Loucy (cell line): ENCODE results near the gene LYSET.

Experiments used
- H2AFZ ChIP-seq: fragments of 200-600 bp; sonication (generic); 2 replicates; pipeline ENCODE4 v1.6.0; 2016; ENCODE audit warnings: antibody characterized with exemption, mild to moderate bottlenecking, low read length, moderate library complexity
- H3F3A ChIP-seq: fragments of 200-600 bp; 2 replicates; pipeline ENCODE4 v1.6.0; 2016; ENCODE audit warnings: antibody characterized with exemption, low read depth, mild to moderate bottlenecking
- H3K27me3 ChIP-seq: fragments of 200-600 bp; sonication (generic); 2 replicates; pipeline ENCODE4 v1.6.1; 2014; ENCODE audit warnings: low read length, mild to moderate bottlenecking; ENCODE audit not compliant: insufficient read depth, poor library complexity, severe bottlenecking
- H3K36me3 ChIP-seq: fragments of 200-600 bp; sonication (generic); 2 replicates; pipeline ENCODE4 v1.6.1; 2016; ENCODE audit warnings: low read length; ENCODE audit not compliant: insufficient read depth
- H3K4me1 ChIP-seq: fragments of 200-600 bp; sonication (generic); 2 replicates; pipeline ENCODE4 v1.5.1; 2014; ENCODE audit warnings: low read length, mild to moderate bottlenecking; ENCODE audit not compliant: insufficient read depth, poor library complexity, severe bottlenecking
- H3K4me2 ChIP-seq: fragments of 200-600 bp; sonication (generic); 2 replicates; pipeline ENCODE4 v1.6.0; 2014; ENCODE audit warnings: antibody characterized with exemption, low read length, low read depth, mild to moderate bottlenecking; ENCODE audit not compliant: poor library complexity, severe bottlenecking
- H3K4me3 ChIP-seq: fragments of 200-600 bp; sonication (generic); 2 replicates; pipeline ENCODE4 v1.5.1; 2014; ENCODE audit warnings: low read length, mild to moderate bottlenecking, mixed read lengths; ENCODE audit not compliant: poor library complexity, severe bottlenecking
- H3K79me2 ChIP-seq: fragments of 200-600 bp; sonication (generic); 2 replicates; pipeline ENCODE4 v1.6.1; 2014; ENCODE audit warnings: low read length; ENCODE audit not compliant: insufficient read depth
- H3K9ac ChIP-seq: fragments of 200-600 bp; sonication (generic); 2 replicates; pipeline ENCODE4 v1.6.0; 2014; ENCODE audit warnings: mild to moderate bottlenecking, low read depth, low read length, moderate library complexity; ENCODE audit not compliant: poor library complexity, severe bottlenecking
- H3K9me2 ChIP-seq: fragments of 200-600 bp; sonication (generic); replicated peaks from 2 replicates; pipeline ENCODE4 v1.6.1; 2016; ENCODE audit warnings: low read depth, low read length, mixed read lengths
- H3K9me3 ChIP-seq: fragments of 200-600 bp; sonication (generic); 2 replicates; pipeline ENCODE4 v1.6.1; 2014; ENCODE audit warnings: mild to moderate bottlenecking, antibody characterized with exemption, low read length, low read depth; ENCODE audit not compliant: insufficient read depth
- H4K20me1 ChIP-seq: fragments of 200-600 bp; sonication (generic); 2 replicates; pipeline ENCODE4 v1.6.0; 2014; ENCODE audit warnings: antibody characterized with exemption, low read length, mild to moderate bottlenecking; ENCODE audit not compliant: insufficient read depth, poor library complexity, severe bottlenecking
- EZH2phosphoT487 ChIP-seq: fragments of 200-600 bp; IDR thresholded peaks from 2 replicates; pipeline ENCODE4 v1.6.1; 2018; ENCODE audit warnings: antibody characterized with exemption, mild to moderate bottlenecking, moderate library complexity, borderline replicate concordance
- TF ChIP-seq, protein P1 (sequence below): fragments of 200-600 bp; sonication (generic); conservative IDR thresholded peaks from 2 replicates; pipeline ENCODE4 v1.5.1; 2014; ENCODE audit warnings: mild to moderate bottlenecking, antibody characterized with exemption, low read length

The LYSET gene

DNA sequence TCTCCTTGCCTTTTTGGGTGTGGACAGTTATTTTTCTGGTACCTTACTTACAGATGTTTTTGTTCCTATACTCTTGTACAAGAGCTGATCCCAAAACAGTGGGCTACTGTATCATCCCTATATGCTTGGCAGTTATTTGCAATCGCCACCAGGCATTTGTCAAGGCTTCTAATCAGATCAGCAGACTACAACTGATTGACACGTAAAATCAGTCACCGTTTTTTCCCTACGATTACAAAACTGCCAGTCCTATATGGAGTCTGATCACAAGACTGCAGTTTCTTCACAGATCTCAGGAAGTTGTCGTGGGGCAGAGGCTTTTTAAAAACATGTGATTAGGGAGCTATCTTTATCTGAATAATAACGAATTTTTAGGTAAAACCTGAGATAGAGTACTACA lies 1.3 kb downstream of the LYSET start:
- TF ChIP-seq, protein P1, sequence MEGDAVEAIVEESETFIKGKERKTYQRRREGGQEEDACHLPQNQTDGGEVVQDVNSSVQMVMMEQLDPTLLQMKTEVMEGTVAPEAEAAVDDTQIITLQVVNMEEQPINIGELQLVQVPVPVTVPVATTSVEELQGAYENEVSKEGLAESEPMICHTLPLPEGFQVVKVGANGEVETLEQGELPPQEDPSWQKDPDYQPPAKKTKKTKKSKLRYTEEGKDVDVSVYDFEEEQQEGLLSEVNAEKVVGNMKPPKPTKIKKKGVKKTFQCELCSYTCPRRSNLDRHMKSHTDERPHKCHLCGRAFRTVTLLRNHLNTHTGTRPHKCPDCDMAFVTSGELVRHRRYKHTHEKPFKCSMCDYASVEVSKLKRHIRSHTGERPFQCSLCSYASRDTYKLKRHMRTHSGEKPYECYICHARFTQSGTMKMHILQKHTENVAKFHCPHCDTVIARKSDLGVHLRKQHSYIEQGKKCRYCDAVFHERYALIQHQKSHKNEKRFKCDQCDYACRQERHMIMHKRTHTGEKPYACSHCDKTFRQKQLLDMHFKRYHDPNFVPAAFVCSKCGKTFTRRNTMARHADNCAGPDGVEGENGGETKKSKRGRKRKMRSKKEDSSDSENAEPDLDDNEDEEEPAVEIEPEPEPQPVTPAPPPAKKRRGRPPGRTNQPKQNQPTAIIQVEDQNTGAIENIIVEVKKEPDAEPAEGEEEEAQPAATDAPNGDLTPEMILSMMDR, result no peak
- TF ChIP-seq EZH2phosphoT487, result no peak
- peak overlapping the region; percentile 79 for H3K4me2 ChIP-seq

GRCh38 chr14:93186956-93187355 lies 1.8 kb downstream of the LYSET start:
- no peak overlapping the region for H2AFZ ChIP-seq
- peaks cover 20% of the 10 kb centered on the region for H4K20me1 ChIP-seq
- peaks cover 24% of the 10 kb centered on the region for H3K4me1 ChIP-seq
- peak overlapping the region; percentile 76 for H3K9ac ChIP-seq
- H3K9me2 ChIP-seq, result no peaks in the 10 kb centered on the region
- no peaks in the 10 kb centered on the region for H3K9me3 ChIP-seq
- no peak overlapping the region for H3K4me3 ChIP-seq
- H3K79me2 ChIP-seq, result peaks cover 34% of the 10 kb centered on the region
- H3K4me2 ChIP-seq, result peak overlapping the region; percentile 79
- H3K36me3 ChIP-seq, result no peaks in the 10 kb centered on the region
- TF ChIP-seq EZH2phosphoT487, result no peak
- peaks cover 6% of the 10 kb centered on the region; the same call in 1 of the 2 replicates for H3F3A ChIP-seq
- no peaks in the 10 kb centered on the region for H3K27me3 ChIP-seq

More for the DNA sequence above, 1.3 kb downstream of the LYSET start:
- Histone ChIP-seq H3K9me2 (no peaks in the 10 kb centered on the region), H3K36me3 (no peaks in the 10 kb centered on the region), H3F3A (peaks cover 6% of the 10 kb centered on the region; the same call in 1 of the 2 replicates), H3K4me1 (peaks cover 24% of the 10 kb centered on the region), H4K20me1 (peaks cover 20% of the 10 kb centered on the region), H3K4me3 (peak overlapping the region; percentile 31), H2AFZ (no peak overlapping the region), H3K9ac (peak overlapping the region; percentile 76), H3K27me3 (no peaks in the 10 kb centered on the region), H3K79me2 (peaks cover 37% of the 10 kb centered on the region), H3K9me3 (no peaks in the 10 kb centered on the region)

- no peak overlapping the region for H2AFZ ChIP-seq
- H3K9me2 ChIP-seq, result no peaks in the 10 kb centered on the region
- H3K4me2 ChIP-seq, result no peak overlapping the region
- no peaks in the 10 kb centered on the region for H3F3A ChIP-seq
- no peaks in the 10 kb centered on the region for H3K4me1 ChIP-seq
- no peak overlapping the region for H3K4me3 ChIP-seq
- no peaks in the 10 kb centered on the region for H3K79me2 ChIP-seq
- 0 out of 2 replicates have a peak, but pooled peaks cover 3% of the 10 kb centered on the region for H3K36me3 ChIP-seq
- H3K9ac ChIP-seq, result no peak overlapping the region
- no peaks in the 10 kb centered on the region for H3K9me3 ChIP-seq
- TF ChIP-seq EZH2phosphoT487, result no peak
- TF ChIP-seq, protein P1, result no peak
- no peaks in the 10 kb centered on the region for H4K20me1 ChIP-seq
- H3K27me3 ChIP-seq, result no peaks in the 10 kb centered on the region
These were observed 10.3 kb downstream of the LYSET start for GRCh38 chr14:93195316-93195999.
